PC-9 (cell line): ENCODE data around the gene C17orf58.

ENCODE experiments used
- EZH2 ChIP-seq: fragments of 200-600 bp; sonication (generic); IDR thresholded peaks from 2 replicates; pipeline ENCODE4 v1.8.0; 2017; ENCODE audit warnings: antibody characterized with exemption, low read depth
- TF ChIP-seq, protein P1 (sequence below): fragments of 200-600 bp; sonication (generic); conservative IDR thresholded peaks from 2 replicates; pipeline ENCODE4 v1.6.1; 2017; ENCODE audit warnings: mixed run types, antibody characterized with exemption, mild to moderate bottlenecking, moderate library complexity

DNA sequence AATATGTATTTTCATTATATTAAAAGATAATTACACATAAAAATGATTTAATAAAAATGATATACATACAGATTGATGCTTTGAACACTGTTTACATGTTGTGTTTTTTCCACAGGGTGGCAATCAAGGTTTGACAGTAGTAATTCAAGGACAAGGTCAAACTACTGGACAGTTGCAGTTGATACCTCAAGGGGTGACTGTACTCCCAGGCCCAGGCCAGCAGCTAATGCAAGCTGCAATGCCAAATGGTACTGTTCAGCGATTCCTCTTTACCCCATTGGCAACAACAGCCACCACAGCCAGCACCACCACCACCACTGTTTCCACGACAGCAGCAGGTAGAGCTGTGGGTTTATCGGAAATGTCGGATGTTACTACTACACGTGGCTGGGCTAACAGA is 52.2 kb downstream of the C17orf58 start:
- TF ChIP-seq, protein P1, sequence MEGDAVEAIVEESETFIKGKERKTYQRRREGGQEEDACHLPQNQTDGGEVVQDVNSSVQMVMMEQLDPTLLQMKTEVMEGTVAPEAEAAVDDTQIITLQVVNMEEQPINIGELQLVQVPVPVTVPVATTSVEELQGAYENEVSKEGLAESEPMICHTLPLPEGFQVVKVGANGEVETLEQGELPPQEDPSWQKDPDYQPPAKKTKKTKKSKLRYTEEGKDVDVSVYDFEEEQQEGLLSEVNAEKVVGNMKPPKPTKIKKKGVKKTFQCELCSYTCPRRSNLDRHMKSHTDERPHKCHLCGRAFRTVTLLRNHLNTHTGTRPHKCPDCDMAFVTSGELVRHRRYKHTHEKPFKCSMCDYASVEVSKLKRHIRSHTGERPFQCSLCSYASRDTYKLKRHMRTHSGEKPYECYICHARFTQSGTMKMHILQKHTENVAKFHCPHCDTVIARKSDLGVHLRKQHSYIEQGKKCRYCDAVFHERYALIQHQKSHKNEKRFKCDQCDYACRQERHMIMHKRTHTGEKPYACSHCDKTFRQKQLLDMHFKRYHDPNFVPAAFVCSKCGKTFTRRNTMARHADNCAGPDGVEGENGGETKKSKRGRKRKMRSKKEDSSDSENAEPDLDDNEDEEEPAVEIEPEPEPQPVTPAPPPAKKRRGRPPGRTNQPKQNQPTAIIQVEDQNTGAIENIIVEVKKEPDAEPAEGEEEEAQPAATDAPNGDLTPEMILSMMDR, result no peak
- TF ChIP-seq EZH2, result no peak
